A673 (cell line): ENCODE measurements around the gene CRTAP. TPM values are rescaled to one million over a fixed set of nuclear protein-coding genes. Genes with fewer than 3 reads are reported as not detected.

ENCODE experiments used
- BruUV-seq: library from RNA; stranded (reverse); fragments of 400-500 nt; replicated peaks from 2 replicates; lab custom pipeline; 2021; lab: Mats Ljungman, UMichigan
- CTCF ChIA-PET: fragments of 300-600 bp; sonication (Branson Sonifier 250); formaldehyde crosslinking; loops from one replicate; lab custom pipeline; 2022; ENCODE audit warnings: antibody characterized with exemption; lab: Charles Lee
- POLR2A ChIA-PET: fragments of 300-600 bp; sonication (Branson Sonifier 250); formaldehyde crosslinking; loops from one replicate; lab custom pipeline; 2022; ENCODE audit warnings: antibody characterized with exemption; ENCODE audit not compliant: low non-redundant PET; lab: Charles Lee
- DNase-seq: peaks from one replicate; pipeline ENCODE4 v3.0.0-alpha.2; 2015; ENCODE audit warnings: low spot score
- H3K27ac ChIP-seq: fragments of 200-600 bp; sonication (generic); 2 replicates; pipeline ENCODE4 v1.5.1; 2016; ENCODE audit warnings: mixed run types, low read depth, mild to moderate bottlenecking, mixed read lengths, antibody characterized with exemption, low read length; ENCODE audit not compliant: poor library complexity, severe bottlenecking
- H3K27me3 ChIP-seq: fragments of 200-600 bp; sonication (generic); replicated peaks from 2 replicates; pipeline ENCODE4 v1.6.1; 2017; ENCODE audit warnings: mixed run types, low read depth, mild to moderate bottlenecking, mixed read lengths, antibody characterized with exemption, low read length; ENCODE audit not compliant: insufficient read depth, poor library complexity
- H3K36me3 ChIP-seq: fragments of 200-600 bp; sonication (generic); 2 replicates; pipeline ENCODE4 v1.6.1; 2016; ENCODE audit warnings: mixed run types, mild to moderate bottlenecking, mixed read lengths, antibody characterized with exemption, low read length; ENCODE audit not compliant: insufficient read depth, poor library complexity, severe bottlenecking
- H3K4me1 ChIP-seq: fragments of 200-600 bp; sonication (generic); 2 replicates; pipeline ENCODE4 v1.6.1; 2017; ENCODE audit warnings: mixed run types, mild to moderate bottlenecking, mixed read lengths, antibody characterized with exemption, low read length; ENCODE audit not compliant: insufficient read depth, poor library complexity, severe bottlenecking
- H3K4me3 ChIP-seq: fragments of 200-600 bp; sonication (generic); 2 replicates; pipeline ENCODE4 v1.5.1; 2016; ENCODE audit warnings: low read depth, mixed run types, mild to moderate bottlenecking, mixed read lengths, low read length; ENCODE audit not compliant: poor library complexity, severe bottlenecking
- H3K9me3 ChIP-seq: fragments of 200-600 bp; sonication (generic); 2 replicates; pipeline ENCODE4 v1.6.1; 2016; ENCODE audit warnings: mixed run types, low read depth, mild to moderate bottlenecking, mixed read lengths, antibody characterized with exemption, low read length; ENCODE audit not compliant: poor library complexity, severe bottlenecking
- EZH2 ChIP-seq: fragments of 200-600 bp; sonication (generic); IDR thresholded peaks from 2 replicates; pipeline ENCODE4 v1.6.1; 2017; ENCODE audit warnings: borderline replicate concordance, low read depth, mild to moderate bottlenecking, mixed read lengths, antibody characterized with exemption, low read length; ENCODE audit not compliant: poor library complexity, severe bottlenecking
- intact Hi-C: fragments of 100-400 bp; cut with micrococcal nuclease; formaldehyde crosslinking; loops from one replicate; pipeline ENCODE4 v1.10.0; 2022; ENCODE audit not compliant: unreplicated experiment
- total RNA-seq: library from RNA; stranded (reverse); gene quantifications from 2 replicates; pipeline ENCODE4 v1.2.3, GENCODE V29; 2021
- TF ChIP-seq, protein P1 (sequence below): fragments of 300-800, 200-600 bp; sonication (generic); conservative IDR thresholded peaks from 2 replicates; pipeline ENCODE4 v1.5.1; 2017; ENCODE audit warnings: low read depth, mild to moderate bottlenecking, antibody characterized with exemption, low read length, moderate library complexity, mixed read lengths

The CRTAP gene
- total RNA-seq, 1 experiment from 2014 or later = 114 TPM

DNA sequence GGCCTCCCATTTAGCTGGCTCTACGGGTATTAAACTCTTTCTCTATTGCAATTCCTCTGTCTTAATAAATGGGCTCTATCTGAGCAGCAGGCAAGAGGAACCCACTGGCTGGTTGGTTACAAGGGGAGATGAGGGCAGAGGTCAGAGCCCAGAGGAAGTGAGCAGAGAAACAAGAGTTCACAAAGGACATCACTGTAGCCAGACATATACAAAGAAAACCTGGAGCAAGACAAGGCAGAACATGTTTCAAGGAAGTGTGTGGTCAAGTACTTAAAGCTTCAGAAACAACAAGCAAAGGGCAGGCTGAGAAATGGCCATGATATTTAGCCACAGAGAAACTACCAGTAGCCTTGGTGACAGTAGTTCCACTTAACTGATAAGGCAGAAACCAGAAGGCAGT lies 80.5 kb downstream of the CRTAP start:
- DNase-seq = no peak
- H3K4me1 ChIP-seq = no peaks in the 10 kb centered on the region
- BruUV-seq = no TSS peak
- no peaks in the 10 kb centered on the region for H3K9me3 ChIP-seq
- CTCF ChIA-PET = no interaction called here
- POLR2A ChIA-PET = interaction anchor here (0.6 kb wide), 1 partner anchor 164 kb away, joined by 4 read pairs; no protein-coding TSS in a partner anchor
- no peak overlapping the region for H3K27ac ChIP-seq
- H3K4me3 ChIP-seq = no peak overlapping the region
- H3K27me3 ChIP-seq = no peaks in the 10 kb centered on the region
- H3K36me3 ChIP-seq = no peaks in the 10 kb centered on the region
- TF ChIP-seq, protein P1, sequence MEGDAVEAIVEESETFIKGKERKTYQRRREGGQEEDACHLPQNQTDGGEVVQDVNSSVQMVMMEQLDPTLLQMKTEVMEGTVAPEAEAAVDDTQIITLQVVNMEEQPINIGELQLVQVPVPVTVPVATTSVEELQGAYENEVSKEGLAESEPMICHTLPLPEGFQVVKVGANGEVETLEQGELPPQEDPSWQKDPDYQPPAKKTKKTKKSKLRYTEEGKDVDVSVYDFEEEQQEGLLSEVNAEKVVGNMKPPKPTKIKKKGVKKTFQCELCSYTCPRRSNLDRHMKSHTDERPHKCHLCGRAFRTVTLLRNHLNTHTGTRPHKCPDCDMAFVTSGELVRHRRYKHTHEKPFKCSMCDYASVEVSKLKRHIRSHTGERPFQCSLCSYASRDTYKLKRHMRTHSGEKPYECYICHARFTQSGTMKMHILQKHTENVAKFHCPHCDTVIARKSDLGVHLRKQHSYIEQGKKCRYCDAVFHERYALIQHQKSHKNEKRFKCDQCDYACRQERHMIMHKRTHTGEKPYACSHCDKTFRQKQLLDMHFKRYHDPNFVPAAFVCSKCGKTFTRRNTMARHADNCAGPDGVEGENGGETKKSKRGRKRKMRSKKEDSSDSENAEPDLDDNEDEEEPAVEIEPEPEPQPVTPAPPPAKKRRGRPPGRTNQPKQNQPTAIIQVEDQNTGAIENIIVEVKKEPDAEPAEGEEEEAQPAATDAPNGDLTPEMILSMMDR = no peak
- TF ChIP-seq EZH2 = no peak
- intact Hi-C loops = no loop called here

DNA sequence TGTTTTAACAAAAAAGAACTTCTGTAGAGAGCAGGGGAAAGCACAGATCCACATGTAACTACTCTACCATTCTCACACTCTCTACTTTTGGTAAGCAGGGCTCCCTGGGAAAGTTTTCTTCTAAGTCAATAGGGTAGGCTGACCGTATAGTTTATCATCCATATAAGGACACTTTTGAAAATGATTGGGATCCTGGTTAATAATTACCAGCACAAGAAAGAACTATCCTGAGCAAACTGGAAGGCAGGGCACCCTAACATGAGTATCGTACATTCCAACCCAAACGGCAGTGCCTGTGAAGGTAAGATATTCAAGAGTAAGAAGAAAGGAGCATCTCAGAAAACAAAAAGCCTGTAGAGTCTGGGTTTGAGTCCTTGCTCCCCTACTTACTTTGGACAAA lies 82.7 kb downstream of the CRTAP start:
- no peaks in the 10 kb centered on the region for H3K27me3 ChIP-seq
- no peak overlapping the region for H3K27ac ChIP-seq
- no peak for DNase-seq
- no TSS peak for BruUV-seq
- ChIA-PET CTCF (no interaction called here), POLR2A (no interaction called here)
- no peaks in the 10 kb centered on the region for H3K36me3 ChIP-seq
- TF ChIP-seq, protein P1 = no peak
- TF ChIP-seq EZH2 = no peak
- H3K4me3 ChIP-seq = no peak overlapping the region
- H3K4me1 ChIP-seq = no peaks in the 10 kb centered on the region
- intact Hi-C loops = no loop called here
- H3K9me3 ChIP-seq = no peaks in the 10 kb centered on the region

Other genes starting within 250 kb of the CRTAP start
- gene CCR4, start 162.4 kb upstream of the CRTAP start, total RNA-seq = not detected in 2 replicates
- gene GLB1, start 16.9 kb upstream of the CRTAP start, total RNA-seq = 47.3 and 47.9 TPM in 2 replicates
- 7.0 and 8.2 TPM in 2 replicates for gene TMPPE, start 16.9 kb upstream of the CRTAP start, total RNA-seq
- gene SUSD5, start 104.8 kb downstream of the CRTAP start, total RNA-seq = 0.97 and 1.0 TPM in 2 replicates
- 7.8 and 12.0 TPM in 2 replicates for gene FBXL2, start 163.4 kb downstream of the CRTAP start, total RNA-seq